GM19467 (cell line): ENCODE results near the gene PGGHG.
"Not testable (repeated sequence)": the region's sequence is repeated elsewhere in the genome, so short reads cannot be mapped to it uniquely, and the experiment has no call there.

Experiments
- ATAC-seq: cut with Tn5 transposase; IDR thresholded peaks from one replicate; pipeline ENCODE4 v1.9.1; 2021; ENCODE audit warnings: mild to moderate bottlenecking, moderate library complexity; ENCODE audit not compliant: unreplicated experiment

The PGGHG gene

GRCh38 chr11:296171-297050 lies 7.5 kb downstream of the PGGHG start:
- ATAC-seq: no peak

GRCh38 chr11:297051-297585 lies 8.2 kb downstream of the PGGHG start:
- ATAC-seq: no peak

- no peak for ATAC-seq
Observed at GRCh38 chr11:297586-298405, 8.9 kb downstream of the PGGHG start.

- ATAC-seq: no peak
Observed at GRCh38 chr11:298406-299065, 9.6 kb downstream of the PGGHG start.

GRCh38 chr11:299081-299891 lies 10.4 kb downstream of the PGGHG start, which contains the start of gene IFITM5:
Gene IFITM5, minus strand, starts transcription at chr11:299526. Its CDS starts 36 bp downstream, at chr11:299490.
- ATAC-seq: no peak

- no peak for ATAC-seq
Observed at GRCh38 chr11:299951-300735, 11.2 kb downstream of the PGGHG start.

GRCh38 chr11:303363-303762 lies 14.4 kb downstream of the PGGHG start:
- no peak for ATAC-seq

- no peak for ATAC-seq
Observed at GRCh38 chr11:304061-304506, 15.2 kb downstream of the PGGHG start.

GRCh38 chr11:304915-305843 lies 16.3 kb downstream of the PGGHG start:
- ATAC-seq: no peak

- ATAC-seq: no peak
Observed at GRCh38 chr11:305844-306211, 16.9 kb downstream of the PGGHG start.

GRCh38 chr11:306645-307371 lies 17.9 kb downstream of the PGGHG start:
- ATAC-seq: no peak

GRCh38 chr11:307766-308708 lies 19.1 kb downstream of the PGGHG start, which contains the start of gene IFITM2:
Gene IFITM2, plus strand, starts transcription at chr11:307816. Its CDS starts 377 bp downstream, at chr11:308193.
- not testable (repeated sequence) for ATAC-seq

- ATAC-seq: not testable (repeated sequence)
Observed at GRCh38 chr11:308740-309665, 20.1 kb downstream of the PGGHG start.

- ATAC-seq: not testable (repeated sequence)
Observed at GRCh38 chr11:309979-310572, 21.1 kb downstream of the PGGHG start.
